ENCODE results near the gene KLHL33. TPM values are rescaled to one million over a fixed set of nuclear protein-coding genes. Genes with fewer than 3 reads are reported as not detected.

Gene KLHL33
- total RNA-seq, 1 donor from 2014 or later: 0.31 TPM

DNA sequence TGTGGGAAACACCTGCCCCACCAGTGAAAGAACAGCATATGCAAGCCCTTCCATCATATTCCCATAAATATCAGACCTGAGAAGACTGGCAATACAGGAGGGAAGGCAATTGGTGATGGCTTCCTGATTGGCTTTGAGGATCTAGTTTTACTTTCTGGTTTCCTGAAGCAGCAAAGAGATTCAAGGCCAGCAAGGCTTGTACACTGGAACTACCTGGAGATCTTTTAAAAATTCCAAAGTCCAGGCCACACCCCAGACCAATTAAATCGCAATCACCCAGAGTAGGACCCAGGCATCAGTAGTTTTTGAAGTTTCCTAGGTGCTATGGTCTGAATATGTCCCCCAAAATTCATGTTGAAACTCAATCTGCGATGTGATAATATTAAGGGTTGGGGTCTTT lies 19.7 kb downstream of the KLHL33 start:
- no peak for DNase-seq

DNA sequence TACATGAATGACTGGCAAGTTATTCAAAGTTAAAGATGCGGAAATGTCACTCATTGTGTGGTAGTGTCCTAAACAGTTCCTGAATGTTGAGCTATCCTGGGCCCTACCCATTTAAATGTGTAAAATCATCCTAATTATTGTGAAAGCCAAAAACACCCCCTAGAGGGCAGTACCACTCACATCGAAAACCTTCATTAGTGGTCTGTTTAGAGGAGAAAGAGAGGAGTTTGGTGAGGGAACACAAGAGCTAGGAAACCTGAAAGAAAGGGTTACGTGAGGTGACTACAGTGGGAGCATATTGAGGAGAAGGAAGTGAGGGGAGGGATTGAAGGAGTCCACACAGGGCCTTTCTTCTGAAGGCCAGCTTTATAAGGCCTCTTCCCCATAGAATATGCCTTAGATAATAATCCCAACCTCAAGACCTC lies 20.2 kb downstream of the KLHL33 start:
- no peak for DNase-seq

DNA sequence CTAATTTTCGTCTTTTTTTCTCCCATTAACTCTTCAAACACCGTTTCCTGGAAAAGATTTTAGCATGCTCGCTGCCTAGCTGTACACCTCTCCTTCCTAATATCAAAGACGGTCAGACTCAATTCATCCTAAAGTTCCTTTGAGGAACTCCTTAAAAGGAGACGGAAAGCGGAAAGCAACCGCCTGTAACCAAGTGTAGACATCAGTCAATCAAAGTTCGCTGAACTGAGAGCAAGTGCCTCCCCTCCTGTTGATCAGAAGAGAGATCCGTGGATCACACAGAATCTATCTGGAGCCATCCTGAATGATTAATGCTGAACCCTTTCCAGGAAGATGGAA lies 22.3 kb downstream of the KLHL33 start:
- no peak for DNase-seq

DNA sequence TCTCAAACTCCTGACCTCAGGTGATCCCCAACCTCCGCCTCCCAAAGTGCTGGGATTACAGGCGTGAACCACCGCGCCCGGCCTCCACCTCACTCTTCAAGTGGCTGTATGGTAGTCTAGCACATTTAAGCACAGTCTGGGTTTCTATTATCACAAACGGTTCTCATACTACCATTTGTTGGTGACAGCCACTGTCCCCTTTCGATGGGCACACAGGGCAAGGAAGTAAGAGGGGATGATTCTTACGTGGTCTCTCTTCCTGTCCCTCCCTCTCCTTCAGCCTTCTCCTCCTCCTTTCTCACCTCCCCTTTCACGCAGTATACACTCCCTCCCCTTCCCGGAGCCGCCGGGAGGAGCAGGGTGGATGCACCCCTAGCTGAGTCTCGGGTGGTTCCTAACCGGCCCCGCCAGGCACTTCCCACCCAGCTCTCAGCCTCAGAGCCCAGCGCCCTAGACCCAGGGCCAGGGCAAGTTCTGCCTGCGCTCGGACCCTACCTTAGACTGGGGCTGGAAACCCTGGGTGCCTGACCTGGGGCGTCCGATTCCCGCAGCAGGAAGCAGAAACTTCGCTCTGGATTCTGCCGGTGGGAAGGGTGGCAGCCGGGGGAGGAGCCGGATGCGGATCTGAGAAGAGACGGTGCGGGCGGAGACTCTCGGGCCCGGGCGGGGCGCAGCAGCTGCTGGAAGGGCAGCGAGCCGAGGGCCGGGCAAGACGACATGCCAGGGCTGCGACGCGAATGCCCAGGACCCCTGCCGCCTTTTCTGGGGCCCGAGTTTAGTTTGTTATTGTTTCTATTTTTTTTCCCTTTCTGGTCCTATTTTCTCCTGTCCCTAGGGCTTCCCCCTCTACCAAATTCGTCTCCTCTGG lies 22.9 kb downstream of the KLHL33 start, which contains the start of gene TEP1:
Gene TEP1 (minus strand): TSS at position 626 of the 868 bp plus-strand sequence. CDS start 5,062 bp downstream, outside the sequence.
- peak; percentile 83 for DNase-seq

DNA sequence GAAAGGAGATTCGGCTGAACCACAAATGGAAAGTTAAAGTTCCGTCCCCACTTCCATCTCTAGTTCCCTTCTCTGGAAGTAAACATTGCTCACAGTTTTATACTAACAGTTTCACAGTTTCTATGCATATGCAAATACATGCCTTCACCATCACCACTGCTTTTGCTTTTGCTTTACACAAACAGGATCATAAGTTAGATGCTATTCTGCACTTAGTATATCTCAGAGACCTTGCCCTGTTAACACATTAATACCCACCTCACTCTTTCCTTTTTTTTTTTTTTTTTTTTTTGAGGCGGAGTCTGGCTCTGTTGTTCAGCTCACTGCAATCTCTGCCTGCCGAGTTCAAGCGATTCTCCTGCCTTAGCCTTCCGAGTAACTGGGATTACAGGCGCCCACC lies 23.6 kb downstream of the KLHL33 start:
- DNase-seq: no peak

DNA sequence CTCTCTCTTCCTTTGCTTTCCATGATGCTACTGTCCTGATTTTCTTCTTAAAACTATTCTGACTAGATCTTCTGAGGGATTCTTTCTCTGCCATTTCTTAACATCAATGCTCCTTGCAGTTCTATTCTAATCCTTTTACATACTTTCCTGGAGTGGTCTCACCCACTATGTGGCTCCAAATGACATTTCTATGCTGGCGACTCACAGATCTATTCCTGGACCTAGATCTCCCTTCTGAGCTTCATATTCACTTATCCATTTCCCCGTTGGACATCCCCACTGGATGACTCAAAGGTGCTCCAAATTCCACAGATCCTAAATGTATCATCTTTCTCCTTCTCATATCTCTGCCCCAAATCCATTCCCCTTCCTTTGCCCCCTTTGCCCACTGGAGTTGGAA lies 26.7 kb downstream of the KLHL33 start:
- no peak for DNase-seq

DNA sequence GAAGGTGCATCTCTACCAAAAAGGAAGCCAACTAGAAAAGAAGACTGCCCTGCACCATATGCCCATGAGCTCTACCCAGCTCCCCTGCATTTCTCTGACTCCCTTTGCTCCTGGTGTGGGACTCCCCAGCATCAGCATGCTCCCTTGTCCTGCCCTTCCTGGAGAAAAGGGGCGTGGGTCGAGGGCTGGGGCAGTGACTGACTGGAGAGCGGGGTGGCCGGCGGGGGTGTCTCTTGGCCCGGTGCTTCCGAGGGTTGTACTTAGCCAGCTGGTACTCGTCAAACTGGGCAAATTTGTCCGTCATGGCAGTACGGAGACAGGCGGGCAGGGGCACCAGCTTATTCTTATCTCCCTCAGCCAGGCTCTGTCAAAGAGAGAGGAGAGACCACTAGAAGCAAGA lies 32.4 kb downstream of the KLHL33 start:
- DNase-seq: no peak

DNA sequence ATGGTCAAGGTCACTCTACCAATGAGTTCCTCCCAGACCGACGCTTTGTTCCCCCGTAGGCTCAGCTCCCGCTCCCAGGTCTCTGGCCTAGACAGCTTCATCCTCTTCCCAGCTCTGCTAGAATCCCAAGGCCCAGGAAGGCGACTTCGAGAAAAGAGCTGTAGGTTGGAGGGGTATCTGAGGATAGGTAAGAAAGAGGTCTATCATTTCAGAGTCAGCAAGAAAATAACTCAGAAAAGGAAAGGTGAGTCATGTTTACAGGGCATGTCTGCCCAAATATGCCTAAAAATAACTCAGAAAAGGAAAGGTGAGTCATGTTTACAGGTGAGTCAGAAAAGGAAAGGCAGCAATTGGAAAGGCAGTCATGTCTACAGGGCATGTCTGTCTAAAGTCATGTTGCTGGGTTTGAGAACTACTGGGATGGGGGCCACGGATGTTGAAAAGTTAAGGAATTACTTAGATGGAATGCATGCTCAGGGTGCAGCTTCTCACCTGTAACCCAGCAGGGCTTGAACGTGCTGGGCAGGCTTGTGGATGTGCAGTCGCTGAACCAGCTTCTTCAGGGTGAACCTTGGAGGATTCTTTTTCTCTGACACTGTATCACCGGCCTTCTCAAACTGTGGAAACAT lies 34.9 kb downstream of the KLHL33 start:
- no peak for DNase-seq

DNA sequence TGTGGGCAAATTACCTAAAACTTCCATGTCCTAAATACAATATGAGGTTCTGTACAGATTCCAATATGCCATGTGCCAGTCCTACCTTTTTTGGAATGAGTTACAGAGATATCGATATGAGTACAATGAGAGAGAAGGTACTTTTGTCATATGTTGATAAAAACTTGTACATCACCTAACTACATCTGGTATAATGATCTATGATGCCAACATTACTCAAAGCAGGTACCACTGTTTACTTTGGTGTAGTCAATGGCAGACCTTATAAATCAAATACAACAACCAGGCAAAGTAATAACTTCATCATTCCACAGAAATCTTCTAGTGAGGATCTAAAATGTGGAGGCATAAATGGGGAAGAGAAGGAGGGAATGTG lies 35.4 kb downstream of the KLHL33 start:
- DNase-seq: no peak

DNA sequence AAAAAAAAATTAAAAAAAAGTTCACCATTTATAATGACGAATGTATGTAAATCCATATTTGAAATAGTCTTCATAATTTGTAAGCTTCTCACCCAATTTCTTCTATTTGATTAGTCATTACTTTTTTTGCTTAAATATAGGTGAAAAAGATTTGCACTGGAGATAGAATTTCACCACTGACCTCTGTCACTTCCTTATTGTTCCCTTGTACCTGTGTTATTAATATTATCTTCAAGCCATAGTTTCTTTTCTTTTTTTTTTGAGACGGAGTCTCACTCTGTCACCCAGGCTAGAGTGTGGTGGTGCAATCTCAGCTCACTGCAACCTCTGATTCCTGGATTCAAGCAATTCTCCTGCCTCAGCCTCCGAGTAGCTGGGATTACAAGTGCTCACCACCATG lies 38.5 kb downstream of the KLHL33 start:
- no peak for DNase-seq

DNA sequence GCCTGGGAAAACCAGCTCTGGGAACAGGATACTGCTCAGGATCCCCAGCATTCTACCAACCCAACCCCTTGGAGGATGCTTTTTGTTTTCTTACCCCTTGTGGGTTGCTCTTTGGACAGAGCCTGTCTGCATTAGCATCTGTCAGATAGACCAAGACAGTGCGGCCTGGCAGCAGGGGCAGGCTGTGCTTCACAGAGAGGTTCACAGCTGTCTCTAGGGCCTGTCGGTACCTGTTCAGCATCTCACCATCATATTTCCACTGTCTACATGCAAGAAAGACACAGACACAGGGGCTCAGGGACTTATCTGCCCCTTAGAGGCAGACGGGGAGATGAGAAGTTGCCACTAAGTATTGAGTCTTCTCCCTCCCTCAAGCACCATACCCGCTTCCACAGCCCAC lies 44.5 kb downstream of the KLHL33 start:
- no peak for DNase-seq

DNA sequence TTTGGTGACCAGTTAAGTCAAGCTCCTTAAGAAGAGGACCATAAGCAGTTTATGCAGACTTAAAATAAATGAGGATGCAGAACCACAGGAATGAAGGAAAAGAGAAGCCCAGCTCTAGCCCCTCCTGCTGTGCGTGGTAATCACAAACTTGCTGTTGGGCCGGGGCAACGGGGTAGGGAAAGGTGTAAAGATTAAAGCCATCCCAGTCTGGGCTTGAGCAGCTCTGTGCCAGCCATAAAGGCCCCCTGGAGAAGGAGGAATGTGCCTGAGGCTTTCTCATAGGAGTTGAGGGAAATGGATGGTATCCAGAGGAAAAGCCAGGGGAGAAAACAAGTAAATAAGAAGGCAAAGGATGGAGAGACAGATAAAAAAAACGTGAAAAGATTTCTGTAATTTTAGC lies 47.8 kb downstream of the KLHL33 start:
- no peak for DNase-seq

DNA sequence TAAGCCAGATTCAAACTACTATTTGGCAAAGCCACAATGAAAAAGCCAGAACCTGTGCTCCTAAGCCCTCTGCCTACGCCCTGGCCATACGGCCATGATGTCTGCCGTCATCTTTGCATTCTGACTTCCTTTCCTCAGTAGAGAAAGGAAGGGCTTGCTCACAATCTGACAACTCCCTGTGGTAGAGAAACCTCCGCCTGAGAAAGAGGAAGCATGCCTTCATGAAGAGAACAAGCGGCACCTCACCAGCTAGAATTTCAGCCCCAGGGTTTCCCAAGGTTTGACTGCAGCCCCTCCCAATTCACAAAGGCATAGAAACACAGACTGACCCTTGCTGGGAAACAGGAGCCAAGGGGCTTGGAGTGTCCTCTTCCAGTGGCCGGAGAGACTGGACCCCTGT lies 48.4 kb downstream of the KLHL33 start:
- no peak for DNase-seq

DNA sequence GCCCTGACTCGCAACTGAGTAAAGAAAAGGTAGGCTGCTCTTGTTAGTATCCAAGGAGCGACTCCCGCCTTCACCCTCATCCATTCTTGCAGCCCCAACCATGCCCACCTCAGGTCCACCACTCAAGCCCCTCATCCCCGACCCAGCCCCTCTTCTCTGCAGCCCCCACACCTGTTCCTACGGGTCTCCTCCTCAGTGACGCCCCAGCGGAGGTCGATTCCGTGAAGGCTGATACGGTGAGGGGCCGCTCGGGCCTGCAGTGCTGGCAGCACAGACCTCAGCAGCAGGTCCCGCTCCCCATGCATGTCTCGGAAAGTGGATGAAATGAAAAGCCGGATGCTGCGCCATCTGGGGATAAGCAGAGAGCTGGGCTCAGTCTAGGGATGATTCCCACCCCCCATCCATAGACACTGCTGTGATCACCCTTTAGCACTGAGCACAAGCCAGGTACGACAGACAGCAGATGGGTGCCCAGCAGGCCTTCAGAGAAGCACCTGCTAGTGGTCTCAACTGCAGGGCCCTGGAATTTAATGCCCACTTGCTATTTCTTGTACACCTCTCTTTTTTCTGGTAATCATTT lies 49.6 kb downstream of the KLHL33 start:
- DNase-seq: no peak

DNA sequence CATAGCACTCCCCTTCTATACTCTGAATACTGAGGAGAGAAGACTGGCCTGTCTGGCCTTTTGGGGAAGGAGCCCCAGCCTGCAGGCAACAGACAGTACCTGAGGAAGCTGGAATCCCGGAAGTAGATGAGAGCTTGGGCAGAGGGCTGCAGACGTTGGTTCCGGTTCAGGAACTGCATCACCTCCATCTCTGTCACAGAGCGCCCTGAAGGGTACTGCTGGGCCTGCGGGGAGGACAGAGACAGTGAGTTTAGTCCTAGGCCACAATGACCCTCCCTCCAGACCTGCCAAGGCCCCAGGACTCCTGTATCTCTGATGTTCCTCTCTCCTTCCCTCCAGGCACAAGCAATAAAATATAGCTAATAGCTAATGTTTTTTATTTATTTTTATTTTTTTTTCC lies 51.1 kb downstream of the KLHL33 start:
- no peak for DNase-seq

DNA sequence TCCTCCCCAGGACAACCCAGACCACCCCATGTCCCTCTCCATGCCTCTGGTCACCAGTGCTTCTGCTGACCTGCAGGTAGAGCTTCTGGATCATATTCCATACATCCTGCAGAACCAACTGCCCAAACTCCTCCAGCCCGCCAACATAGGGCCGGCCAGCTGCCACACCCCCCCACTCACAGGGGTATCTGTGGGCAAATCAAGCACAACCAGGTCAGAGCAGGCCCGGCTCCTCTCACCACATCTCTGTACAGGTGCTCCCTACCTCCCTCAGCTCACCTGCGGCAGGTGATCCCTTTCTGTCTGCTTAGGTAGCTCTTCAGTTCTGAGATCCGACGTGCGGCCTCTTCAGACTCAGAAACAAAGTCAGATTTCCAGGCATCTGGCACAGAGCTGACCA lies 51.6 kb downstream of the KLHL33 start:
- DNase-seq: no peak

DNA sequence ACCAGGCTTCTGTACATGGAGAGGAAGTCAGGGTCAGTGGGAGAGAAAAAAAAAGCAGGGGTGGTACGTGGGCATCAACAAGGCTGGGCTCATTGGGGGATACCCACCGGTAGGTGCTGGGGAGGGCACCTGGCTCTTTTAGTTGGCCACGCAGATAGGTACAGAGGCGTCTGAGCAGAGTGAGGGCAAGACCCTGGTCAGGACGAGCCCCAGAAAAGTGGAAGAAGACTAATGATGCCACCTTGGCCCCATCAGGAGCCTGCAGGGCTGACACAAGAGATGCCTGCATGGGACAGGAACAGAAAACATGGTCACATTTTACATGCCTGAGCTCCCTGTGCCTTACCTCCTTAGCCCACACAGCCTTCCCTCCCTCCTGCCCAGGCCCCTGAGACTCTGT lies 52.3 kb downstream of the KLHL33 start:
- DNase-seq: no peak

DNA sequence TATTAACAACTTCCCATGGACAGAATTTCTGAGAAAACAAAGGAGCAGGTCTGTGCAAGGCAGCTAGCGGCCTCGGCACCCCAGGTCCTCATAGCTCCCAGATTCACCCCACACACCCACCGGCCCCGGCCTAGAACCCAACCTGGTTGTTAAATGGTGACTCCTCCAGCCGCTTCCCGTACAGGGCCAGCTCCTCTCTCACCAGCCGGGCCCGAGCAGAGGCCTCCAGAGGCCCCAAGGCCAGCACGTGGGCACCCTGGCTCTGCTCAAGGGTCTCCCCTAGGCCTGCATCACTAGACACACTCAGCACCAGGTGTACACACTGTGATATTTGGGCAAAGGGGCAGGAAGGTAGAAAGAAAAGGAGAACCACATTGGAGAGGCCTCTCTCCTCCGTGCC lies 52.9 kb downstream of the KLHL33 start:
- DNase-seq: no peak

DNA sequence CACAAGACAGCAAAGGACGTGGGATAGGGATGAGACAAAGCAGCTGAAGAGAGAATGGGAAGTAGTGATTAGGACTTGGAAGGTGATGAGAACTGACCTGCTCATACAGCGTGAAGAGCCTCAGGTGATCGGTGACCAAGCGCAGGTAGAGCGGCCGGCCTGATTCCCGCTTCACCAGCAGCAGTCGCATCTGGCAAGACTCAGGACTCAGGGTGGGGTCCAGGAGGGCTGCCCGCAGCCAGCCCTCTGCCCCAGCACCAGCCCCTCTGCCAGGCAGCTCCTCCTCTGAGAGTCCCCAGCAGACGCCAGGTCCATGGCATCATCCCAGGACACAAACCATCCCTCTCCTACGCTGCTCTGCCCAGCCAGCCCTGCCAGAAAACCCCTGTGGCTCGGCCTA lies 53.4 kb downstream of the KLHL33 start:
- DNase-seq: no peak

DNA sequence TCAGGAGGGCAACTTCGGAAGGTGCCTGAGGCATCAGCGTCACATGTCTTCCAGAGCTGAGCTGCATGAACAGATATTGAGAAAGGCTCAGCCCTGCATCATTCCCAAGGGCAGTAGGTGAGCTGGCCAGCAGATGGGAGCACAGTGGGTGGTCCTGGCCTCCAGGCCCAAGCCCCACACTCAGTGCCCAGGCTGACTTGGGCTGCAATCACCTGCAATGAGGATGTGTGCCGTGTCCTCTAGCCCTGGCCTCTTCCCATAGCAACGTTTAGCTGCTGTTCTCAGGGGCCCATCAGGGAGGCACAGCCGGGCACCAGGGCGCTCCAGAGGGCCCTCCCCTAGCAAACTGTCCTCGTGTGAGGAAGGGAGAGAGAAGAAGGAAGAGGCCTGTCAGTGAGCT lies 54.6 kb downstream of the KLHL33 start:
- DNase-seq: no peak

DNA sequence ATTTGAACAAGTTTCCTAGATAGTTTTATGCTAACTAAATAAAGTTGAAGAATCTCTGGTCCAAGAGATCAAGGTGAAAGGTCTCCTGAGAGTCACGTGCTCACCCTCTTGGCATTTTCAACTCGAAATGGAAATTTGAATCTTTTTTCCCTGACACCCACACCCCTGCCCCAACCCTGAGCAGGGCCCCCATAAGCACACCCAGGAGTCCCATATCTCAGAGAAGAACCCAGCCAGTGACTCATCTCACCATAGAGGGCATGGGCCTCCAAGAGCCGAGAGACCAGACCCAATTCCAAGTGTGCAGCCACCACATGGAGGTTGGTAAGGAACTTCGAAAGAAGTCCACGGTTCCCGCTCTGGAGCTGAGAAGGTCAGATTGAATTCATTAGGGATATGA lies 55.3 kb downstream of the KLHL33 start:
- DNase-seq: no peak

DNA sequence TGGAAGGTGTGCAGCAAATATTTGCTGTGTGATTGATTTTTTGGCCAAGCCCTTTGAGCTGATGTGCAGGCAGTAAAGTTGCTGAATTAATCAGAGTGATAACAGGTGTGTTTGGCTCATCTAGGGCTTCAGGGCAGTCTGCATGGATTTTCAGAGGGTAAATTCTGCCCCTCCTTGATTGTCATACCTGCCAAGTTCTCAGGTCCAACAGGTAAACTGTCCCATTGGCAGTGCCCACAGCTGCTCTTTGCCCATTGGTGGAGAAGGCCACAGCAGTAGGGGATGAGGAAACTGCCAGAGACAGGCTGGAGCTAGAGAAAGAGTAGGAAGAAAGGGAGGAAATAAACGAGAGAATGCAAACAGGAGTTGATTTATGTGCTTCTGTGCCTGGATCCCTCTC lies 56.2 kb downstream of the KLHL33 start:
- DNase-seq: no peak

DNA sequence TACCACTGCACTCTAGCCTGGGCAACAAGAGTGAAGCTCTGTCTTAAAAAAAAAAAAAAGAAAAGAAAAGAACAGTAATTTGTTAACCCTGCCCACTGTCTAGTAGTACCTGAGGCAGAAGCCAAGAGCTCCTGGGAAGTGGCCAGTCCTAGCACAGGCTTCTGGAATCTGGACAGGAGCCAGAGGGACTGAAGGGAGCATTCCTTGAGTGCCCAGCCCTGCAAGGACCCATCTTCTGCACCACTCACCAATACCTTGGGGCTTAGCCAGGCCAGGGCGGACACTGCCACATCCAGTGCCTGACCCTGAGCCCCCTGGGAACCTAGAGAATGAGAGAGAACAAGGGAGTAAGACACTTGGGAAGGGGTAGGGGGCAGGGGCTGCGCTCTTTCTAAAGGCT lies 58.8 kb downstream of the KLHL33 start:
- no peak for DNase-seq

DNA sequence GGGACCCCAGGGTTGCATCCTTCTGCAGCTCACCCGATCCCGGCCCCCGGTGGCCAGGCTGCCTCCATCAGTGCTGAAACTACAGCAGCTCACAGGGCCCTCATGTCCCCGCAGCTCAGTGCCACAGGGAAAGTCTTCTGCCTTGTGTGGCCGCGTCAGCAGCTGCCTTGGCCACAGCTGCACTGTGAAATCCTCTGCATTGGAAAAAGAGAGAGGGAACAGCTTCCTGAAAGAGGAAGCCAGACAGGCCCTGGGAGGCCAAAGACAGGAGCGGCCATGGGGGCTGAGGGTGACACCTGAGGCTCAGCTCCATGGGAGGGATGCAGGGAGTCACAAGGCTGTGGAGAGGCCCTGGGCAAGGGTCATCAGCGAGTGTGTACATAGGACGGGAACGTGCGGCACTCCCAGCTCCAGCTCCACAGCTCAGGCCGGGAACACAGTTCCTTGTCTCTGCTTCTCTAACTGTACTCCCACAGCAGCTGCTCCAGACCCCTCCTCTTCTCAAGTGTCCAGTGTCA lies 59.8 kb downstream of the KLHL33 start:
- DNase-seq: no peak
